ENCODE results near the gene NLGN2. TPM values are rescaled to one million over a fixed set of nuclear protein-coding genes. Genes with fewer than 3 reads are reported as not detected.

Gene NLGN2
- total RNA-seq, 2 donors from 2014 or later = 17.4 to 19.8 TPM

DNA sequence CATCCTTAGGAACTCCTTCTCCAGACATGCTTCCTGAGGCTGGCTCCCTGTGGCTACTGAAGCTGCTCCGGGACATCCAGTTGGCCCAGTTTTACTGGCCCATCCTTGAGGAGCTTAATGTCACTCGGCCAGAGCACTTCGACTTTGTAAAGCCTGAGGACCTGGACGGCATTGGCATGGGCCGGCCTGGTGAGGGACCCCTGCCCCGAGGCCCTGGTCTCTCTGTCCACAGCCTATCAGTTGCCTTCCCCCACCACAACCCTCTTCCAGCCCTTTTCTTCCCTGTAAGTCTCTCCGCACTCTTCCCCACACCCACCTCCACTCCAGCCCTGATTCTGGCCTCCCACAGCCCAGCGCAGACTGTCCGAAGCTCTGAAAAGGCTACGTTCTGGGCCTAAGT lies 24.7 kb upstream of the NLGN2 start:
- Mint-ChIP-seq H3K36me3 (ENCODE audit: insufficient read depth in 2 of 2) (peaks cover 2 to 6% of the 10 kb centered on the region in 2 donors), H3K4me3 (no peak overlapping the region), H3K4me1 (ENCODE audit: low read depth) (peaks cover 8% of the 10 kb centered on the region), H3K9me3 (peaks cover 2 to 3% of the 10 kb centered on the region in 2 donors), H3K27ac (no peak overlapping the region), H3K27me3 (ENCODE audit: low read depth) (peaks cover 39% of the 10 kb centered on the region)
- ATAC-seq (replicated peaks in 1 of 2) = no peak
- DNase-seq = no peak

DNA sequence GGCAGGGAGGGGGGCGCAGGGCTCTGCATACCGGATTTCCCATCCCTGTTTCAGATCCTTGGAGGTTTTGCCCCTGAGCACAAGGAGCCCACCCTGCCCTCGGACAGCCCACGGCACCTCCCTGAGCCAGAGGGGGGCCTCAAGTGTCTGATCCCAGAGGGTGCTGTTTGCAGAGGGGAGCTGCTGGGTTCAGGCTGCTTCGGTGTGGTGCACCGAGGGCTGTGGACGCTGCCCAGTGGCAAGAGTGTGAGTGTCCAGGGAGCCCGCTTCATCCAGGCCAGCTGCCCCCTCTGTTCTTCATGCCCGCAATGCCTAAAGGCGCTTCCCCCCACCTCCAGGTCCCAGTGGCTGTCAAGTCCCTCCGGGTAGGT lies 24.3 kb upstream of the NLGN2 start:
- Mint-ChIP-seq H3K27ac (no peak overlapping the region), H3K4me1 (ENCODE audit: low read depth) (peaks cover 8% of the 10 kb centered on the region), H3K4me3 (peak overlapping the region; percentile 75 to 86), H3K36me3 (ENCODE audit: insufficient read depth in 2 of 2) (peaks cover 2 to 4% of the 10 kb centered on the region in 2 donors), H3K27me3 (ENCODE audit: low read depth) (peaks cover 39% of the 10 kb centered on the region), H3K9me3 (peaks cover 2 to 3% of the 10 kb centered on the region in 2 donors)
- ATAC-seq (replicated peaks in 1 of 2) (no peak), DNase-seq (no peak)

DNA sequence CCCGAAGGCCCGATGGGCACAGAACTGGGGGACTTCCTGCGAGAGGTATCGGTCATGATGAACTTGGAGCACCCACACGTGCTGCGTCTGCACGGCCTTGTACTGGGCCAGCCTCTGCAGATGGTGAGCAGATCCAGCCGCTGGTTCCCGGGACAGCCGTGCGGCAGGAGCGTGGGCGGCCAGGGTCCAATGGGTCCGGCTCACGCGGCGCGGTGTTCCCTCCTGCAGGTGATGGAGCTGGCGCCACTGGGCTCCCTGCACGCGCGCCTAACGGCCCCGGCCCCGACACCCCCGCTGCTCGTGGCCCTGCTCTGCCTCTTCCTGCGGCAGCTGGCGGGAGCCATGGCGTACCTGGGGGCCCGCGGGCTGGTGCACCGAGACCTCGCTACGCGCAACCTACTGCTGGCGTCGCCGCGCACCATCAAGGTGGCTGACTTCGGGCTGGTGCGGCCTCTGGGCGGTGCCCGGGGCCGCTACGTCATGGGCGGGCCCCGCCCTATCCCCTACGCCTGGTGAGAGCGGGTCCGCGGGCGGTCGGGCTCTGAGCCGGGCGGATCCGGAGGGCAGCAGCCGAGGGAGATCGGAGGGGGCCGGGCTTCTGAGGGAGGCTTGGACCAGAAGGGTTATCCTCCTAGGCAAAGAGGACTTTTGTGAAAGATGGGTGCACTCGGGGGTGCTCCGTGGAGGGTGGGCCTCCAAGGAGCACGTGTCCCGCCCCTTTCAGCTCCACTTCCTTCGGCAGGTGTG lies 23.7 kb upstream of the NLGN2 start:
- H3K4me1 Mint-ChIP-seq (ENCODE audit: low read depth) = peaks cover 8% of the 10 kb centered on the region
- peaks cover 2 to 4% of the 10 kb centered on the region in 2 donors for H3K36me3 Mint-ChIP-seq (ENCODE audit: insufficient read depth in 2 of 2)
- DNase-seq = peak; percentile 79 to 84
- H3K4me3 Mint-ChIP-seq = peak overlapping the region; percentile 75 to 86
- H3K27me3 Mint-ChIP-seq (ENCODE audit: low read depth) = peaks cover 38% of the 10 kb centered on the region
- ATAC-seq (replicated peaks in 1 of 2) = peak; percentile 99
- H3K27ac Mint-ChIP-seq = no peak overlapping the region
- H3K9me3 Mint-ChIP-seq = peaks cover 2 to 3% of the 10 kb centered on the region in 2 donors

DNA sequence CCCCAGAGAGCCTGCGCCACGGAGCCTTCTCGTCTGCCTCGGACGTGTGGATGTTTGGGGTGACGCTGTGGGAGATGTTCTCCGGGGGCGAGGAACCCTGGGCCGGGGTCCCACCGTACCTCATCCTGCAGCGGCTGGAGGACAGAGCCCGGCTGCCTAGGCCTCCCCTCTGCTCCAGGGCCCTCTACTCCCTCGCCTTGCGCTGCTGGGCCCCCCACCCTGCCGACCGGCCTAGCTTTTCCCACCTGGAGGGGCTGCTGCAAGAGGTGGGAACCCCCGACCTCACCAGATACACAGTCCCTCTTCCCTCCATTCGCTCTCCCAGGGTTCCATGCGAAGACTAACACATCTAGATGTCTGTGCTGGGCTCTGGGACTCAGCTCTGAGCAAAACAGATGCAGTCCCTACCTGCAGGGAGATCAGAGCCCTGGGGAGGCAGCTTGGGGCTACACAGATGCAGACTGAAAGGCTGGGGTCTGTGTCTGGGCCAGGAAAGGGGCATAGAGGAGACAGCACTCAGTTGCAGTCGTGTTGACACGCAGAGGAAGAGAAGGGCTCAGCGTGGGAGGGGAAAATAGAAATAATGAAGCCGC lies 23.1 kb upstream of the NLGN2 start:
- Mint-ChIP-seq H3K4me3 (peak overlapping the region; percentile 75 to 86), H3K27me3 (ENCODE audit: low read depth) (peaks cover 31% of the 10 kb centered on the region), H3K4me1 (ENCODE audit: low read depth) (peaks cover 8% of the 10 kb centered on the region), H3K36me3 (ENCODE audit: insufficient read depth in 2 of 2) (peaks cover 0 to 2% of the 10 kb centered on the region in 2 donors), H3K9me3 (no peaks in the 10 kb centered on the region), H3K27ac (no peak overlapping the region)
- ATAC-seq (replicated peaks in 1 of 2) (no peak), DNase-seq (no peak)

DNA sequence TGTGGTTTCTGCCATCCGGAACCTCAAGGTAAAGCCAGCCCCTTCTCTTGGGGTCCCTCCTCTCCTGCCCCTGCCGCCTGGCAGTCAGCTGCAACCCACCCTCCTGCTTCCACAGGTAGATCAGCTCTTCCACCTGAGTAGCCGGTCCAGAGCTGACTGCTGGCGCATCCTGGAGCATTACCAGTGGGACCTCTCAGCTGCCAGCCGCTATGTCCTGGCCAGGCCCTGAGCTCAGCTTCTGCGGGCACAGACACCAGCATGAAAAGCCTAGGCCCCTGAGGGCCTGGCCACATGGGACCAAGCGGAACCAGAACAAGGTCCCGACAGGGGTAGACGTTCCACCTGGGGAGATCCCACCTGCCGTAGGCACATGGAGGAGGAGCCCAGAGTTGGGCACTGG lies 18.8 kb upstream of the NLGN2 start:
- DNase-seq = no peak
- peaks cover 4 to 13% of the 10 kb centered on the region in 2 donors for H3K36me3 Mint-ChIP-seq (ENCODE audit: insufficient read depth in 2 of 2)
- H3K27me3 Mint-ChIP-seq (ENCODE audit: low read depth) = no peaks in the 10 kb centered on the region
- no peak overlapping the region for H3K27ac Mint-ChIP-seq
- no peak overlapping the region for H3K4me3 Mint-ChIP-seq
- peaks cover 23% of the 10 kb centered on the region for H3K4me1 Mint-ChIP-seq (ENCODE audit: low read depth)
- ATAC-seq (replicated peaks in 1 of 2) = no peak
- no peaks in the 10 kb centered on the region for H3K9me3 Mint-ChIP-seq

DNA sequence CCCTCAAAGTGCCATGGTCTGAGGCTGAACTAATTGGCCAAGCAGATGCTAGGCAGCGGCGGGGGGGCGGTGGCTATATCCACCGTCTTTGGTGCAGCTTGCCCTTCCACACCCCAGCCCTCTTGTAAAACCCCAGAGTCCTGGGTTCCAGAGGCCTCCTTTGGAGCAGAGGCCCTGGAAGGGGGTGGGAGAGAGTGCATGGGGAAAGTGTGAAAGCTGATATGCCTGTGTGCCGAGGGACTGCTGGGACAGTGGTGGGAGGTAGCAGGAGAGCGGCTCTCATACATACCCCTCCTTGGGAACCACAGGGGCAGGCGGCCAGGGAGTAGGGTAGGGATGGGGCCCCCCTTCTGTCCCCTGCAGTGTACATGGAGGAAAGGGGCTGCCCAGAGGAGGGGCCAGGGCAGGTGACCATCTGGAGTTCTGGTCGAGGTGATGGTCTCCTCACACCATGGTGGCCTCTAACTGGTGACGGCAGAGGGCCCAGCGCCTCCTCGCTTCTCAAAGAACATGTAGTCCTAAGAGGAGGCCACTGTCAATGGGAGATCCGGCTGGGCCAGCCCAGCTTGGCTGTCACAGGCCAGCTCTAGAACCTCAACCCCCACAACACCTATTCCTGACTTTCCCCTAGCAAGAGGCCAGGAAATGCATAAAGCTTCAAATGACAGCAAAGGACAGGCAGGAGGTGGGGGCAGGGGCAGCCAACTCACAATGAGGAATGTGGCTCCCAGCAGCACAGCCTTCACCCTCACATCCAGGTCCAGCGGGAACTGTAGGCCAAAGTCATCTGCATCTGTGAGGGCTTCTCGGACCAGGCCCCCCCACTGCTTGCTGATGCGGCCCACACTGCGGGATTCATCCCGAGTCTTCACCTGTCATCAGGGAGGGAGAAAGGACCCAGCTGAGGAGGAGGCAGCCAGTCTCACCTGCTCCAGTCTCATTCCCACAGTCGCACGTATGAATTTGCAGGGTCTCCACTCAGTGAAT lies 17.4 kb upstream of the NLGN2 start:
- Mint-ChIP-seq H3K27me3 (ENCODE audit: low read depth) (no peaks in the 10 kb centered on the region), H3K9me3 (no peaks in the 10 kb centered on the region), H3K36me3 (ENCODE audit: insufficient read depth in 2 of 2) (peaks cover 4 to 15% of the 10 kb centered on the region in 2 donors), H3K4me3 (no peak overlapping the region), H3K27ac (no peak overlapping the region), H3K4me1 (ENCODE audit: low read depth) (peaks cover 20% of the 10 kb centered on the region)
- ATAC-seq (replicated peaks in 1 of 2) (no peak), DNase-seq (no peak)

DNA sequence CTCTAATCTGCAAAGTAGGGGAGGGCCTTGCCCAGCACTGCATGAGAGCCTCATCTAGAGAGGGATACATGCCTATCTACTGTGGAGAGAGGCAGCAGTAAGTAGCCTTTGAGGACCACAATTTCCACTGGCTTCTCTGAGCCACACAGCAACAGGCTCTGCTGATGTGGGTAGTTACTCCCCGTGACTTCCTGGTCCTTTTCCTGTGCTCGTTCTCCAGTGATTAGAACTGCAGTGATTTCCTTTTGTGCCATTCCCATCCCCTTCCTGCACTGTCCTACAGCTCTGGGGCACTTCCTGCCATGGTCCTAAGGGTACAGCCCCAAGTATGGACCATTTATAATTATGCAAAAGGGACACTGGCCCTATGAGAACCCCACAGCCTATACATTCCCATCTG lies 16.3 kb upstream of the NLGN2 start:
- no peaks in the 10 kb centered on the region for H3K9me3 Mint-ChIP-seq
- H3K4me3 Mint-ChIP-seq = no peak overlapping the region

DNA sequence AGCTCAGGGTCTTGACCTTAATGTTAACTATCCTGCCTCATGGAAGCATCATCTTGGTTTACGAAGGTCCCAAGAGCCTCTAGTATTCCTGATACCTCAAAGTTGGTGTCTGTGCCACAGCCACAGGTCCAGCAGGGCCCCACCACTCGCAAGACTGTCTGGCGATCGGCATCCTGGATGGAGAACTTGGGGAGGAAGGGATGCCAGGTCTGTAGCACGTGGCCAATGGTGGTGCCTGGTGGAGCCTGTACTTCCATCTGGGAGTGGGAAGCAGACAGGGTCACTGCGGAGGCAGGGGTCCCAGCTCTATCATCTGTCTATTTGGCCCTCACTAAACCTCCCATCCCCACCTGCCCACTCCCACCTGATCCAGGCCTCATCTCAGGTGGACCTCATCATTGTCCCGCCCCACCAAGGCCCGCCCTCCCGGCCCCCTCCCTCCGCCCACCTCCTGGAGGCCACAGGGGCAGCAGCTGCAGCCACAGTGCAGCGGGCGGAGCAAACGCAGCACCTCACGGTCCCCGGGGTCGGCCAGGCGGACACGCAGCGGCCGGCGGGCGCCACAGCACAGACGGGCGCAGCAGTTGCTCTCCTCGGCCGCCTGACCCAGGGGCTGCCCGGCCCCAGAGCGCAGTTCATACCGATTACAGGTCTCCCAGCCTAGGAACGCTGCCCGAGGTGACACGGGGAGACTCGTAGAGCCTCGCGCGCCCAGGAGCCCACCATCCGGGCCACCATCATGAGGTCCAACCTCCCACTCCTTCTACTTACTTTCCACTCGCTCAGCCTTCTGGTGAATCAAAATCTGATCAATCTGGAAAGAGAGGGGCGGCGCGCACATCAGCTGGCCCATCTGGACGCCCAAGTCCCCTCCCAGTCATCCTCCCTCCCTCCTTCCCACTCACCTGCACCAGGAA lies 14.7 kb upstream of the NLGN2 start:
- DNase-seq = no peak
- Mint-ChIP-seq H3K4me3 (peak overlapping the region; percentile 98 to 99), H3K4me1 (ENCODE audit: low read depth) (peaks cover 21% of the 10 kb centered on the region), H3K36me3 (ENCODE audit: insufficient read depth in 2 of 2) (peaks cover 4 to 13% of the 10 kb centered on the region in 2 donors), H3K27ac (no peak overlapping the region), H3K9me3 (no peaks in the 10 kb centered on the region), H3K27me3 (ENCODE audit: low read depth) (no peaks in the 10 kb centered on the region)
- ATAC-seq (replicated peaks in 1 of 2) = no peak

More for the DNA sequence above, 16.3 kb upstream of the NLGN2 start:
- Mint-ChIP-seq H3K27me3 (ENCODE audit: low read depth) (no peaks in the 10 kb centered on the region), H3K36me3 (ENCODE audit: insufficient read depth in 2 of 2) (peaks cover 4 to 15% of the 10 kb centered on the region in 2 donors), H3K4me1 (ENCODE audit: low read depth) (peaks cover 21% of the 10 kb centered on the region), H3K27ac (no peak overlapping the region)
- DNase-seq (no peak), ATAC-seq (replicated peaks in 1 of 2) (no peak)

DNA sequence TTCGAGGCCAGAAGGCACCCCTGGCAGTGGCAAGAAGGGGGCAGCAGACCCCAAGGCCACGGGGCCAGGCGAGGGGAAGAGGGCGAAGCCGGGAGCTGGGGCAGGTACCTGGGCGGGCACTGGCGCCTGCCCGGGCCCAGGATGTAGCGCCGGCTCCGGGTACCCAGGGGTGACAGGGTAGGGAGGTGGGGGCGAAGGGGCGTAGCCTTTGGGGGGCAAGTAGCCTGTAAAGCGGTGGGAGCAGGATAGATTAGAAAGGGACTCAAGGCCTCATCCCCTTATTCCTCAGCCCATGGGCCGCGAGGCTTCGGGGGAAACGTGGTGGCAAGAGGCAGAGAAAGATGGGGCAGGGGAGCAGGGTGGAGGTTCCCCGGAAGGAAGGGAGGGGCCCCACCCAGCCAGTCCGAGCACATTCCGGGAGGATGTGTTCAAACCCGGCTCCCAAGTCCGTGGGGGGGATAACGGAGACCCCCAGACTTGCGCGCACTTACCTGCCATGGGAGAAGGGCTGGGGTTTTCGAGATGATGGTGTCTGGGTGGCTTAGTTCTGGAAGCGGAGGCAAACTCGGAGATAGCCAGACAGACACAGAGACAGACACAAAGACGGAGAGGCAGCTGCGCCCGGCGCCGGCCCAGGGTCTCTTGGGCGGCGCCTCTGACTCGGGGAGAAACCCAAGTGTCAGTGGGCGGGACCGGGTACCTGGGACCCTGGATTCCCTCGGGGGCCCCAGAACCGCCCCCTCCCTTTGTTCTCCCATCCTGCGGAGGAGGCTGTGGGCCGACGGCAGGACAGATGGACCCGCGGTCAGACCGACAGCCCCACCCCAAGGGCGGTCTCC lies 13.8 kb upstream of the NLGN2 start:
- Mint-ChIP-seq H3K36me3 (ENCODE audit: insufficient read depth in 2 of 2) (peaks cover 4 to 13% of the 10 kb centered on the region in 2 donors), H3K27me3 (ENCODE audit: low read depth) (no peaks in the 10 kb centered on the region), H3K9me3 (no peaks in the 10 kb centered on the region), H3K4me1 (ENCODE audit: low read depth) (peaks cover 21% of the 10 kb centered on the region), H3K27ac (peak overlapping the region; percentile 93), H3K4me3 (peak overlapping the region; percentile 98 to 99)
- peak; percentile 55 to 56 for ATAC-seq (replicated peaks in 1 of 2)
- peak; percentile 42 to 70 for DNase-seq

DNA sequence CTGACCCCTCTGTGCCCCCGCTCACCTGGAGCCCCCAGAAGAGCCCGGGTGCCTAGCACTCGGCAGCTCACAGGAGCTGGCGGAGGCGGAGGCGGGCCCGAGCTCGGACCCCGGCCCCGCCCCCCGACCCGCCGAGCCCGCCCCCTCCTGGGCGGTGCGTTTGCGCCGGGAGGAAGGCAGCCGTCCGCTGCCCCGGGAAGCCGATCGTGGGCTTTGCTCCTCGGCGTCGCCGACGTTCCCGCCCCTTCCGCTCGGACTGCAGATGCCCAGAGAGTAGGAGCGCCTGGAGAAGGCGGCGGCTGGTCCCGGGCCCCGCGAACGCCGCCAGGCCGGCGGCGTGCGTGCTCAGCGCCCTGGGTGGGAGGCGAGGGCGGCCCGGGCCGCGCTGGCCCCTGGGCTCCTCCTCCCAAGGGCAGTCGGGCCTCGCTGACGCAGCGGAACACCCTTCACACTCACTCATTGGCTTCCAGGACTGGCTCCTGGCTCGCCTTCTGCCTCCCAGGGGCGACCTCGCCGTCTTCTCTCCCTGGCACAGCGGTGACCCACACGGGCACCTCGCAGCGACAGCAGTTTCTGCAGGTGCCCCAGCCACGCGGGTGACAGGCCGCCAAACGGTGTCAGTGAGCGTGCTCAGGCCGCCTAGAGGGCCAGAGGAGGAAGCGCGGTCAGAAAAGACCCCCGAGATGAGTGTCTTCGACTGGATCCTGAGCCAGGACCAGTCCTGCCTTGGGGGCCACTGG lies 13.0 kb upstream of the NLGN2 start, which contains the start of gene PLSCR3:
Gene PLSCR3 (minus strand): TSS at position 74 of the 740 bp plus-strand sequence. CDS start 415 bp downstream, outside the sequence.
- DNase-seq (peak; percentile 87 to 91), ATAC-seq (replicated peaks in 1 of 2) (peak; percentile 88 to 89)
- H3K27me3 Mint-ChIP-seq (ENCODE audit: low read depth) = no peaks in the 10 kb centered on the region
- peak within 1 kb of the TSS; percentile 93 for H3K27ac Mint-ChIP-seq
- peaks cover 21% of the 10 kb centered on the region for H3K4me1 Mint-ChIP-seq (ENCODE audit: low read depth)
- no peaks in the 10 kb centered on the region for H3K9me3 Mint-ChIP-seq
- peak within 1 kb of the TSS; percentile 98 to 99 for H3K4me3 Mint-ChIP-seq
- peaks cover 4 to 12% of the 10 kb centered on the region in 2 donors for H3K36me3 Mint-ChIP-seq (ENCODE audit: insufficient read depth in 2 of 2)

DNA sequence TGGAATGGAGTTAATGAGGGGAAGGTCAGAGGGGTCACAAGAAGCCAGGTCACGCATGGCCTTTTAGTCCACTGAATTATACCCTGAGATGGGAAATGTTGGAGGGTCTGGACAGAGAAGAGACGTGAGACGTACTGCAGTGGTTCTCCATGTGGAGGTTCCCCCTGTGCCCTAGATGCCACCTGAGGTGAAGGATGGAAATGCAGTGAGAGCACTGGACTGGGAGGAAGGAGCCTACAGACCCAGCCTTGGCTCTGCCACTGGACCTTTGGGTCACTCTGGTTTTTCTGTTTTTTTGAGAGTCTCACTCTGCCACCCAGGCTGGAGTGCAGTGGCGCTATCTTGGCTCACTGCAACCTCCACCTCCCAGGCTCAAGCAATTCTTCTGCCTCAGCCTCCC lies 11.5 kb upstream of the NLGN2 start:
- ATAC-seq (replicated peaks in 1 of 2) = no peak
- Mint-ChIP-seq H3K27me3 (ENCODE audit: low read depth) (no peaks in the 10 kb centered on the region), H3K4me1 (ENCODE audit: low read depth) (peaks cover 21% of the 10 kb centered on the region), H3K4me3 (peak overlapping the region in 1 of 2 donors; percentile 22), H3K36me3 (ENCODE audit: insufficient read depth in 2 of 2) (peaks cover 3 to 7% of the 10 kb centered on the region in 2 donors), H3K9me3 (no peaks in the 10 kb centered on the region), H3K27ac (no peak overlapping the region)
- no peak for DNase-seq
